ENCODE data around the gene ATP6V0D1.

- TF ChIP-seq POLR2A (IDR thresholded peaks at IDR 0.05) (no peak), CTCF (IDR thresholded peaks at IDR 0.05) (no peak), POLR2AphosphoS5 (IDR thresholded peaks at IDR 0.05) (no peak)
Measured at GRCh38 chr16:67391424-67392300, 89.3 kb downstream of the ATP6V0D1 start.

All from upper lobe of left lung (tissue), 4 donors.